Keratinocyte (primary cell): ENCODE results near the gene EXOC6B. TPM values are rescaled to one million over a fixed set of nuclear protein-coding genes. Genes with fewer than 3 reads are reported as not detected.

Source experiments
- DNase-seq: peaks from one replicate; pipeline ENCODE4 v3.0.0-alpha.2; 2011; ENCODE audit warnings: low read depth, missing footprints, low spot score
- FAIRE-seq: peaks from 2 replicates; lab custom pipeline; 2011; peaks lifted over from hg19 to GRCh38; lab: Jason Lieb, UNC
- H2AFZ ChIP-seq: 2 replicates; pipeline ENCODE4 v1.6.0; 2012; ENCODE audit warnings: low read length, control low read depth, inconsistent platforms; ENCODE audit not compliant: control insufficient read depth
- H3K27ac ChIP-seq: 2 replicates; pipeline ENCODE4 v1.5.1; 2011; ENCODE audit warnings: low read length; ENCODE audit not compliant: control insufficient read depth, insufficient read depth
- H3K27me3 ChIP-seq: 3 replicates; pipeline ENCODE4 v1.6.0; 2011; ENCODE audit warnings: low read length; ENCODE audit not compliant: control insufficient read depth, insufficient read depth; ENCODE audit errors: extremely low read depth
- H3K36me3 ChIP-seq, 2 experiments: 2 replicates in 1 of 2; 3 replicates in 1 of 2; pipeline ENCODE4 v1.5.1; 2011; ENCODE audit warnings: low read length in 2 of 2, mild to moderate bottlenecking in 1 of 2; ENCODE audit not compliant: control insufficient read depth in 2 of 2, insufficient read depth in 2 of 2; ENCODE audit errors: extremely low read depth in 1 of 2
- H3K4me1 ChIP-seq: 3 replicates; pipeline ENCODE4 v1.5.1; 2011; ENCODE audit warnings: low read length; ENCODE audit not compliant: control insufficient read depth, insufficient read depth; ENCODE audit errors: extremely low read depth
- H3K4me2 ChIP-seq: 3 replicates; pipeline ENCODE4 v1.6.0; 2011; ENCODE audit warnings: low read depth, low read length; ENCODE audit not compliant: control insufficient read depth, insufficient read depth; ENCODE audit errors: extremely low read depth
- H3K4me3 ChIP-seq, 3 experiments: fragments of 200-600 bp in 1 of 3; sonication (generic) in 1 of 3; 2 replicates in 2 of 3; 3 replicates in 1 of 3; pipeline ENCODE4 v1.5.1; 2011 to 2016; ENCODE audit warnings: low read length in 3 of 3, mild to moderate bottlenecking in 3 of 3, control low read depth in 2 of 3, inconsistent platforms in 1 of 3, low read depth in 1 of 3, mixed read lengths in 1 of 3, mixed run types in 1 of 3, moderate library complexity in 1 of 3; ENCODE audit not compliant: control insufficient read depth in 2 of 3, insufficient read depth in 2 of 3; ENCODE audit errors: extremely low read depth in 1 of 3
- H3K79me2 ChIP-seq: 2 replicates; pipeline ENCODE4 v1.6.0; 2012; ENCODE audit warnings: low read length; ENCODE audit not compliant: control insufficient read depth, insufficient read depth
- H3K9ac ChIP-seq: 3 replicates; pipeline ENCODE4 v1.6.0; 2011; ENCODE audit warnings: low read length; ENCODE audit not compliant: control insufficient read depth, insufficient read depth; ENCODE audit errors: extremely low read depth
- H3K9me1 ChIP-seq: 3 replicates; pipeline ENCODE4 v1.6.0; 2011; ENCODE audit warnings: low read length; ENCODE audit not compliant: control insufficient read depth, insufficient read depth; ENCODE audit errors: extremely low read depth
- H3K9me3 ChIP-seq: 2 replicates; pipeline ENCODE4 v1.5.1; 2012; ENCODE audit warnings: low read depth, low read length; ENCODE audit not compliant: control insufficient read depth
- H4K20me1 ChIP-seq: 3 replicates; pipeline ENCODE4 v1.6.0; 2011; ENCODE audit warnings: low read length; ENCODE audit not compliant: control insufficient read depth, insufficient read depth; ENCODE audit errors: extremely low read depth
- CTCF ChIP-seq, 3 experiments: IDR thresholded peaks in 1 of 3; conservative IDR thresholded peaks in 1 of 3; optimal IDR thresholded peaks in 1 of 3; 2 replicates in 2 of 3; 3 replicates in 1 of 3; pipeline versions ENCODE3 to v1.5.1; 2011; ENCODE audit warnings: low read length in 3 of 3, mild to moderate bottlenecking in 3 of 3, moderate library complexity in 2 of 3, control low read depth in 1 of 3, inconsistent platforms in 1 of 3; ENCODE audit not compliant: insufficient read depth in 2 of 3; ENCODE audit errors: extremely low read depth in 1 of 3
- EZH2 ChIP-seq: IDR thresholded peaks from one replicate; pipeline ENCODE4 v1.6.1; 2012; ENCODE audit warnings: inconsistent platforms, mild to moderate bottlenecking, low read length, moderate library complexity
- dilution Hi-C: fragments of 300-500 bp; cut with MboI; formaldehyde crosslinking; loops from one replicate; pipeline ENCODE4 v1.7.0; 2020; ENCODE audit warnings: low sequenced_read_pairs; ENCODE audit not compliant: extremely low pct_ligation_motif_present
- polyA plus RNA-seq, 5 experiments: library from polyadenylated mRNA; depleted of rRNA in 3 of 5; stranded (reverse) in 3 of 5; stranded (forward) in 1 of 5; unstranded in 1 of 5; fragments of >200 nt; gene quantifications; 1 replicate in 1 of 5; 2 replicates in 3 of 5; 3 replicates in 1 of 5; pipeline versions ENCODE4 v1.2.1 to v1.2.3, GENCODE V29; 2011 to 2012; ENCODE audit warnings: missing spikeins in 2 of 5, low read depth in 1 of 5, low replicate concordance in 1 of 5

The EXOC6B gene
- polyA plus RNA-seq, 1 donor (not counting 4 experiments of a cell fraction or from before 2014, with no cell fraction given), result 37.3 TPM

GRCh38 chr2:72157871-72158771, 667.7 kb downstream of the EXOC6B start:
- TF ChIP-seq CTCF (optimal IDR thresholded peaks at IDR 0.05 in 1 of 3, IDR thresholded peaks at IDR 0.05 in 1 of 3, conservative IDR thresholded peaks at IDR 0.05 in 1 of 3; ENCODE audit: extremely low read depth in 1 of 3, insufficient read depth in 2 of 3, low read length in 3 of 3) (no peak), EZH2 (no peak)
- no peaks in the 10 kb centered on the region for H4K20me1 ChIP-seq
- no peaks in the 10 kb centered on the region for H3K79me2 ChIP-seq
- H3K36me3 ChIP-seq, result no peaks in the 10 kb centered on the region
- no peak for FAIRE-seq
- no peaks in the 10 kb centered on the region for H3K9me3 ChIP-seq
- DNase-seq, result no peak
- no peak overlapping the region for H2AFZ ChIP-seq
- no peaks in the 10 kb centered on the region for H3K4me1 ChIP-seq
- peaks cover 13% of the 10 kb centered on the region for H3K27me3 ChIP-seq
- no peak overlapping the region for H3K4me3 ChIP-seq
- H3K9ac ChIP-seq, result no peak overlapping the region
- H3K9me1 ChIP-seq, result no peaks in the 10 kb centered on the region
- H3K4me2 ChIP-seq, result no peak overlapping the region
- dilution Hi-C loops, result no loop called here
- no peak overlapping the region for H3K27ac ChIP-seq

- no peaks in the 10 kb centered on the region for H3K4me1 ChIP-seq
- dilution Hi-C loops, result no loop called here
- H3K79me2 ChIP-seq, result no peaks in the 10 kb centered on the region
- H3K4me3 ChIP-seq, result no peak overlapping the region
- no peak for FAIRE-seq
- H3K9ac ChIP-seq, result no peak overlapping the region
- no peak overlapping the region for H2AFZ ChIP-seq
- no peaks in the 10 kb centered on the region for H3K9me1 ChIP-seq
- DNase-seq, result no peak
- no peak overlapping the region for H3K4me2 ChIP-seq
- H3K27me3 ChIP-seq, result peaks cover 13% of the 10 kb centered on the region
- no peak for TF ChIP-seq EZH2
- TF ChIP-seq CTCF (optimal IDR thresholded peaks at IDR 0.05 in 1 of 3, IDR thresholded peaks at IDR 0.05 in 1 of 3, conservative IDR thresholded peaks at IDR 0.05 in 1 of 3; ENCODE audit: extremely low read depth in 1 of 3, insufficient read depth in 2 of 3, low read length in 3 of 3), result no peak
- no peaks in the 10 kb centered on the region for H3K9me3 ChIP-seq
- no peaks in the 10 kb centered on the region for H3K36me3 ChIP-seq
- H4K20me1 ChIP-seq, result no peaks in the 10 kb centered on the region
- no peak overlapping the region for H3K27ac ChIP-seq
Observed at GRCh38 chr2:72156872-72157271, 669.0 kb downstream of the EXOC6B start.
